GM18858 (cell line): ENCODE data around the gene SUSD3.

Source experiments
- ATAC-seq: cut with Tn5 transposase; IDR thresholded peaks from one replicate; pipeline ENCODE4 v1.9.1; 2021; ENCODE audit not compliant: unreplicated experiment

Gene SUSD3

DNA sequence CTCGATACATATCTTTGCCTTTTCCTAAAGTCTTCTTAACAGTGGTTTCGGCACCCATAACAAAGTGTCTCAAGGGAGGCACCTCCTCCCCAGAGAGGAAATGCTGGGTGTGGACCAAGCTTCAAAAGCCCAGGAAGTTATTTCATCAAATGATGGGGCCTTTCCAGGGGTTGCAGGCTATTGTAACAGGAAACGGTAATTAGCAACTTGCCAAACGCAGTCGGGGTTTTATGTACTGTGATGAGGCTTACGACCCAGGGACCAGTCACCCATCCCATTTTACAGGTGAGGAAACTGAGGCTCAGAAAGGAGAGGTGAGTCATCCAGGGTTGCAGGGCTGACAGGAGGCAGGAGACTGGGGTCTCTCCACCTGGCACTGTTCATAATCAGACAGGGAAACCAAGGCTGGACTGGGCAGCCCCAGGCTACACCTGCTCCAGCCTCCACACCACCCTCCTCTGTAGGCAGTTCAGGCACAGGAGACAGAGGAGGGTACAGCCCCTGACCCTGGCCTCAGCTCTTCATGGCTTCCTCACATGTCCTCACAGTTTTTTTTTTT lies 30.0 kb upstream of the SUSD3 start:
- no peak for ATAC-seq

DNA sequence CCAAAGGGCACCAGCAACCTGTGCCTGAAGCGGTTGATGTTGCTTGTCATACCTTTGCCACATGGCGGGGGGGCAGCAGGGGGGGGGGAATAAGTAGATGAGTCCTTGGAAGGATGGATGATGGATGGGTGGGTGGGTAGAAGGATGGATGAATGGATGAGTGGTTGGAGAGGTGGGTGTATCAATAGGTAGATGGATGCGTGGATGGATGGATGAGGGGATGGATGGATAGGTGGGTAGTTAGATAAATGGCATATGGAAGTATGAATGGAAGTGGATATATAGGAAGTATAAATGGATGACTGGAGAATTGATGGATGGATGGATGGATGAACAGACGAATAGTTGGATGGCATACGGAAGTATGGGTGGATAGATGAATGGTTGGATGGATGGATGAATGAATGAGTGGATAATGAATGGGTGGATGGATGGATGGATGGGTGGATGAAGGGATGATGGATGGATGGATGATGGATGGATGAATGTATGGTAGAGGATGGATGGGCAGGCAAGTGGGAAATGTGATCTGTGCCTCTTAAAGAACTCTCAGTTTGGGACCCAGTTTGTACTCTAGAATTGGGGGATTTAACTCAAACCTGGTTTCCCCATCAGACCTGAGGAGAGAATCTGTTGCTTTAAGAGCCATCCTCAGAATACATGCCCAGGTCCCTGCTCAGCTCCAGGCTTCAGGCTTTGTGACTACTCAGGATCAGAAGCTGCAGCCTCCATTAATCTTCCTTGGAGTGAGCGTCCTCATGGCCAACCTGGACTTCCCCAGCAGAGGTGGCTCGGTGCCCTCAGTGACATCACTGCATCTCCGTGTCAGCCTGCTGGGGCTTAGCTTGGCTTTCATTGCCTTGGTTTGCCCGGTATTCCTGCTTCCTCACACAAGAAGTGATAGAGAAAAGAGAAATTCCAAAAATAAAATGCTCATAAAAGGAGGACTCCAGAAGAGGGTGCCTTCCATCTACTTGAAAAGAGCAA lies 27.6 kb upstream of the SUSD3 start:
- no peak for ATAC-seq

GRCh38 chr9:93031629-93032430 lies 26.7 kb upstream of the SUSD3 start:
- ATAC-seq: no peak

- ATAC-seq: no peak
Measured at GRCh38 chr9:93032545-93032944, 26.0 kb upstream of the SUSD3 start.

DNA sequence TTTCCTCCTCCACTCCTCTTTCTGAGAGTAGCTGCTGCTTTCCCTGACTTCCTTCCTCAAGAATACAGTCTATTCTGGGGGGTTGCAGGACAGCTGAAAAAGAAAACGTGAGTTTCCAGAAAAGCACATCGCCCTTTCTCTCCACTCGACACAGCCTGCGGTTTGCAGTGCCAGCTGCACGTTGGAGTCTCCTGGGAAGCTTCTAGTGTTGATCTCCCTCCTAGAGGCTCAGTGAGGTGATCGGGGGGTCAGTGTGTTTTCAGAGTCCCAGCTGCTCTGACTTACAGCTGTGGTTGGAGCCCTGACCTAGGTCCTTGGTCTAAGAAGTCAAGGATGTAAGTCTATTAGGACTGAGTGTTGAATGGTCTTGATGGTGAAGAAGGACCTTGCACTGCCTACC lies 25.0 kb upstream of the SUSD3 start:
- no peak for ATAC-seq

GRCh38 chr9:93035106-93035660 lies 23.3 kb upstream of the SUSD3 start:
- ATAC-seq: no peak

GRCh38 chr9:93035821-93036351 lies 22.6 kb upstream of the SUSD3 start:
- no peak for ATAC-seq

GRCh38 chr9:93036887-93037475 lies 21.5 kb upstream of the SUSD3 start:
- ATAC-seq: no peak

GRCh38 chr9:93037476-93037971 lies 21.0 kb upstream of the SUSD3 start:
- ATAC-seq: no peak

GRCh38 chr9:93038918-93039317 lies 19.6 kb upstream of the SUSD3 start:
- no peak for ATAC-seq

GRCh38 chr9:93039456-93039855 lies 19.0 kb upstream of the SUSD3 start:
- ATAC-seq: no peak

DNA sequence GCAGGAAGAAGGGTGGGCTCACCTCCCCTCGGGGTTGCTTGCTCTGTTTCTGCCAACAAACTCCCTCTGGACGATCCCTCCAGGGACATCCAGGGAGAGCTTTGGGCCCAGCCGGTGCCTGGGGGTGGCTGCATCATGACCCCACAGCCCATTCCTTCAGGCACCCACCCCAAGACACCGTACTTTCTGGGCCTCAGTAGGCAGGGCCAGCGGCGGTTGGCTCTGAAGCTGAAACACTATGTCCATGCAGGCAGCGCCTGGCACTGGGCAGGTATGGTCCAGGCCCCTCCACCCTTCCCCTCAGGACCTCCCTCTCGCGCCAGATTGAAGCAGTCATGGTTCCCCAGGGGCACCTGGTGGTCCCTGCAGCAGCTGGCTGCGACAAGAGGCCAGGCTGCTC lies 18.5 kb upstream of the SUSD3 start:
- ATAC-seq: no peak

GRCh38 chr9:93040409-93040808 lies 18.1 kb upstream of the SUSD3 start:
- ATAC-seq: no peak

- no peak for ATAC-seq
Measured at GRCh38 chr9:93041108-93041802, 17.2 kb upstream of the SUSD3 start.

GRCh38 chr9:93043122-93043521 lies 15.4 kb upstream of the SUSD3 start:
- no peak for ATAC-seq

DNA sequence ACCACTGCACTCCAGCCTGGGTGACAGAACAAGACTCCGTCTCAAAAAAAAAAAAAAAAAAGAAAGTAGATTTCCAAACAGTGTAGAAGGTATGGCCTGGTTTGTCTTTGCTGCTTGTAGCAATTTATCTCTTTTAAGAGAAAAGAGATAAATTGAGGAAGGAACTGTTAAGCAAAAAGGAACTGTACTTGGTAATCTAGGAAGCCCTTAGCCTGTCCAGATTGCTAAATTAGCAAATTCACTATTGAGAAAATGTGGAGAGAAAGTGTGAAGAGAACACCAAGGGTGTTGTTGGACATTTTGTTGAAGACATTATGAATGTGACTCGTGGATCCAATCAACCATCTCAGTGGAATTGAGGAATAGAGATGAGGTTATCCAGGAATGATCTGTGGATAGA lies 13.0 kb upstream of the SUSD3 start:
- ATAC-seq: no peak

DNA sequence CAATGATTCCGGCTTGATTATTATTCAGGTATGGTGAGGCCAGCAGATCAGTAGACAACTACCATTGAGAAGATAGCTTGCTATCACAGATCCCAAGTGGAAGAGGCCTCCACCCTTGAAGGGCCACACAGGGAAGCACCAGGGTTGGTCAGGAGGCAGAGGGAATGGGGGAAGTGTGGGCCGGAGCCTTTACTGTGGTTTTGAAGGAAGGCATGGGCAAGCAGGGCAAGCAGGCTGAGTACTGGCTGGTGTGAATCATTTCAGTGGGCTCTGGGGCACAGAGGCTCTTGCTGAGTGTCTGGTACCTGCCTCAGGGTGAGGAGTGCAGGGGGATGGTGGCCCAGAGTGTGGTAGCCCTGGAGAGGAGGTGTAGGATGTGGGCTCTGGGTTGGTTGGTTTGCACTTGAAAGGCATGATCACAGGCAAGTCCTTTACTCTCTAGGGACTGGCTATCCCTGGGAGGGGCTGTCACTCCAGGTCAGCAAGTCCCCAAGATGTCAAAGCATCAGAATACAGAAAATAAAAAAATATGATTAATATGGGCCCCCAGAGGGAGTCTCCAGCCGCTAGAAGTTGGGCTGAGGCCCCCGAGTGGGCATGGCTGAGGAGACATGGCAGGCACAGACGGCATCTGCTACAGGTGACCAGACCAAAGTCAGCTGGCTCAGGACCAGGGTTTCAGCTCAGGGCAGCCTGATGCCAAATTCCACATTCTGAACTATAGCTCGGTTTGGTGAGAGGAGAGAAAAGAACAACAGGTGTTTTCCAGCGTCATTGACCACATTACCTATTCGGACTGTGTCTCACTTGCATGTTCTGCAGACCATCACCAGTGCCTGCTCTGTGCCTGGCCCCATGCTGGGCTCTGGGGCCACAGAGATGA lies 9.7 kb upstream of the SUSD3 start:
- no peak for ATAC-seq

DNA sequence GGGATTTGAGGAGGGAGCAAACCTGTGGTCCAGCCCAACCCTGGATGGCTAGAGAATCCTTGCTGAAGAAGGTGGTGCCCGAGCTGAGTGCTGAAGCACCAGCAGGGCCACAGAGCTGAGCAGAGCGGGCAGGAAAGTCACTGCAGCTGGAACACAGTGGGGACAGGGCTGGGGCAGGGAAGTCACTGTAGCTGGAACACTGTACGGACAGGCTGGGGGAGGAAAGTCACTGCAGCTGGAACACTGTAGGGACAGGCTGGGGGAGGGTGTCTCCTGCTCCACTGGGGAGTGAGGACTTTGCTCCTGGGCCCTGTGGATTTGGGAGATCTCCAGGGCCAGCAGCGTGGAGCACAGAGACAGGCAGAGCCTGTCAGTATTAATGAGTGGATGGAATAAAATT lies 9.0 kb upstream of the SUSD3 start:
- no peak for ATAC-seq

DNA sequence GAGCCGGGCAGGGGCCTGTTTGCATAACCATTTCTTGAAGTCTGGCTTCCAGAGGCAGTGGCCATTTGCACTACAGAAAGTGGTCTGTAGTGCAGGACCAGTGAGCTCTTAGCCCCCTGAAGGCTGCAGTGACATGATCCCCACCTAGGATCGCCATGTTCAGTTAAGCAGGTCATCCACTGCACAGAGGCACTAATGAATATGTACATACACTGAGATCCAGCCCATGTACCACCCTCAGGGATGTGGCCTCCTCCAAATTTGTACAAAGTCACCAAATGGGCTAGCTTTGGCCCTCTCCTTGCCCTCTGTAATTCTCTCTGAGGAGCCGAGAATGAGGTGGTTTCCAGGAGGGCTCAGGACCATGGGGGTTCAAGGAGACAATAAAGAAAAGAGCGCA lies 8.3 kb upstream of the SUSD3 start:
- no peak for ATAC-seq
